GM23248 (cell line): ENCODE data around the gene MIS12. TPM values are rescaled to one million over a fixed set of nuclear protein-coding genes. Genes with fewer than 3 reads are reported as not detected.

ENCODE experiments used
- DNase-seq: peaks from one replicate; pipeline ENCODE4 v3.0.0-alpha.2; 2015
- H2AFZ ChIP-seq: fragments of 200-600 bp; sonication (generic); 2 replicates; pipeline ENCODE4 v1.6.1; 2016; ENCODE audit warnings: antibody characterized with exemption
- H3F3A ChIP-seq: fragments of 200-600 bp; sonication (generic); 2 replicates; pipeline ENCODE4 v1.6.1; 2016; ENCODE audit warnings: mild to moderate bottlenecking, antibody characterized with exemption, mixed run types; ENCODE audit not compliant: insufficient read depth
- H3K27ac ChIP-seq: fragments of 200-600 bp; sonication (generic); 2 replicates; pipeline ENCODE4 v1.5.1; 2016; ENCODE audit warnings: mild to moderate bottlenecking
- H3K27me3 ChIP-seq: fragments of 200-600 bp; sonication (generic); replicated peaks from 2 replicates; pipeline ENCODE4 v1.6.1; 2016; ENCODE audit warnings: mild to moderate bottlenecking; ENCODE audit not compliant: insufficient read depth
- H3K36me3 ChIP-seq: fragments of 200-600 bp; sonication (generic); 2 replicates; pipeline ENCODE4 v1.6.1; 2016; ENCODE audit warnings: low read depth, mild to moderate bottlenecking
- H3K4me1 ChIP-seq: fragments of 200-600 bp; sonication (generic); 2 replicates; pipeline ENCODE4 v1.6.1; 2016; ENCODE audit warnings: mild to moderate bottlenecking; ENCODE audit not compliant: insufficient read depth
- H3K4me2 ChIP-seq: fragments of 200-600 bp; sonication (generic); one replicate; pipeline ENCODE4 v1.6.1; 2016; ENCODE audit warnings: mild to moderate bottlenecking; ENCODE audit not compliant: unreplicated experiment
- H3K4me3 ChIP-seq: fragments of 200-600 bp; sonication (generic); 2 replicates; pipeline ENCODE4 v1.5.1; 2016; ENCODE audit warnings: mild to moderate bottlenecking
- H3K79me2 ChIP-seq: fragments of 200-600 bp; sonication (generic); 2 replicates; pipeline ENCODE4 v1.6.1; 2016; ENCODE audit warnings: mild to moderate bottlenecking; ENCODE audit not compliant: insufficient read depth
- H3K9ac ChIP-seq: fragments of 200-600 bp; sonication (generic); 2 replicates; pipeline ENCODE4 v1.6.1; 2016; ENCODE audit warnings: mild to moderate bottlenecking
- H3K9me2 ChIP-seq: fragments of 200-600 bp; sonication (generic); 2 replicates; pipeline ENCODE4 v1.6.1; 2016; ENCODE audit warnings: mixed run types, mild to moderate bottlenecking, moderate library complexity; ENCODE audit not compliant: insufficient read depth
- H3K9me3 ChIP-seq: fragments of 200-600 bp; sonication (generic); one replicate; pipeline ENCODE4 v1.6.1; 2017; ENCODE audit warnings: low read depth
- H4K20me1 ChIP-seq: fragments of 200-600 bp; sonication (generic); 2 replicates; pipeline ENCODE4 v1.6.0; 2016; ENCODE audit not compliant: insufficient read depth
- EZH2 ChIP-seq: fragments of 200-600 bp; sonication (generic); IDR thresholded peaks from 2 replicates; pipeline ENCODE4 v1.6.1; 2018; ENCODE audit warnings: antibody characterized with exemption, mild to moderate bottlenecking; ENCODE audit not compliant: insufficient read depth, poor library complexity, severe bottlenecking
- EZH2phosphoT487 ChIP-seq: fragments of 200-600 bp; sonication (generic); IDR thresholded peaks from 2 replicates; pipeline ENCODE4 v1.6.1; 2018; ENCODE audit warnings: antibody characterized with exemption, moderate library complexity, mild to moderate bottlenecking, low read depth; ENCODE audit not compliant: insufficient read depth
- WGBS, 2 experiments: methylation state at CpG; one replicate each; pipeline ENCODE4 v1.1.6; 2015 to 2017; ENCODE audit warnings: low lambda C conversion rate in 2 of 2, low coverage in 1 of 2; ENCODE audit errors: missing lambda C conversion rate in 2 of 2; 5-methylcytosine and 5-hydroxymethylcytosine counted together
- in situ Hi-C: fragments of 300-500 bp; cut with MboI; formaldehyde crosslinking; loops from 2 replicates; pipeline ENCODE4 v1.15.0; 2020
- polyA plus RNA-seq: library from polyadenylated mRNA; unstranded; fragments of >200 nt; fragmentation: Nextera tagmentation; extraction: Ambion mirVana; gene quantifications from 2 replicates; pipeline ENCODE4 v1.2.1, GENCODE V29; 2016
- total RNA-seq: library from RNA; depleted of rRNA; stranded (reverse); fragments of >200 nt; shearing (Covaris generic); gene quantifications from 2 replicates; pipeline ENCODE4 v1.2.3, GENCODE V29; 2014

The MIS12 gene
- total and polyA plus RNA-seq, 2 experiments from 2014 or later = 12.9 to 13.4 TPM

DNA sequence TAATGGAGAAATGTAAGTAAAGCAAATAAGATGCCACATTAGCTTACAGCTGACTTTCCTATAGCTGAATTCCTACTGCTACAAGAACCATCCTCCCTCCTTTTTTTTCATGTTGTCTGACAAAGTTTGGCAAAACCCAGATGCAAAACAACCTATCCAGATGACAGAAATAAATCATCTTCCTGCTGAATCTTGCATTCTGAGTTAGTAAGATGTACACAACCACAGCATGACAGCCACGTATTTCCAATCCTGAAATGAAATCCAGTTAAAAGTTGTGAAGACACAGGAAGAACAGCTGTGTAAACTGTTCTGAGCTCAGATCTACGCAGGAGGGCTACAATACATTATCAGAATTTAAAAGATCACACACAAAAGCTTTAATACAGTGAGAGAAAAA, 12.5 kb upstream of the MIS12 start:
- peaks cover 45% of the 10 kb centered on the region for H3F3A ChIP-seq
- no peak overlapping the region for H3K9ac ChIP-seq
- H2AFZ ChIP-seq = no peak overlapping the region
- peaks cover 39% of the 10 kb centered on the region for H3K36me3 ChIP-seq
- in situ Hi-C loops = loop anchor here (25.0 kb wide), 2 partner anchors 88 to 963 kb away; partner anchors contain the start of genes AIPL1 and PIMREG
- H4K20me1 ChIP-seq = no peaks in the 10 kb centered on the region
- no peak for DNase-seq
- H3K4me3 ChIP-seq = no peak overlapping the region
- H3K4me2 ChIP-seq = no peak overlapping the region
- 100% methylated on average over 2 of the region's 2 CpGs for WGBS, 2 experiments
- H3K79me2 ChIP-seq = peaks cover 30% of the 10 kb centered on the region
- H3K4me1 ChIP-seq = no peaks in the 10 kb centered on the region
- no peaks in the 10 kb centered on the region for H3K9me3 ChIP-seq
- no peak for TF ChIP-seq EZH2phosphoT487
- no peak for TF ChIP-seq EZH2
- H3K9me2 ChIP-seq = no peaks in the 10 kb centered on the region
- no peak overlapping the region for H3K27ac ChIP-seq
- no peaks in the 10 kb centered on the region for H3K27me3 ChIP-seq

DNA sequence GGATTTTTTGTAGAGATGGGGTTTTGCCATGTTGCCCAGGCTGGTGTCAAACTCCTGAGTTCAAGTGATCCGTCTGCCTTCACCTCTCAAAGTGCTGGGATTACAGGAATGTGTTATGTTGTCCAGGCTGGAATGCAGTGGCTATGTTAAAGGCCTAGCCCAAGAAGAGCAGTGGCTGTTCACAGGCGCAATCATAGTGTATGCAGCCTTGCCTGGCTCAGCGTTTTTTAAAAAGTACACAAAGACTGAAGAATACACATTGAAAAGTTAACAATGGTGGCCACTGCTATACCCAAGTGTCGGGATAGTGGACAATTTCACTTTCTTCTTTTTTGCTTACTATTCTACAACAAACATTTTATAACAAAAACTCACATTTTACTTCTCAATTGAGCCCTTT, 7.4 kb upstream of the MIS12 start:
- Histone ChIP-seq H3K27ac (no peak overlapping the region), H3F3A (peaks cover 4% of the 10 kb centered on the region; the same call in 1 of the 2 replicates), H3K9me2 (no peaks in the 10 kb centered on the region), H3K9me3 (no peaks in the 10 kb centered on the region), H3K27me3 (no peaks in the 10 kb centered on the region), H3K79me2 (peaks cover 81% of the 10 kb centered on the region), H3K36me3 (peaks cover 76% of the 10 kb centered on the region), H3K4me1 (no peaks in the 10 kb centered on the region), H3K9ac (no peak overlapping the region), H4K20me1 (no peaks in the 10 kb centered on the region), H2AFZ (no peak overlapping the region), H3K4me3 (no peak overlapping the region), H3K4me2 (no peak overlapping the region)
- in situ Hi-C loops = no loop called here
- 94 to 97% methylated on average over 4 of the region's 4 CpGs for WGBS, 2 experiments
- no peak for TF ChIP-seq EZH2
- no peak for DNase-seq

DNA sequence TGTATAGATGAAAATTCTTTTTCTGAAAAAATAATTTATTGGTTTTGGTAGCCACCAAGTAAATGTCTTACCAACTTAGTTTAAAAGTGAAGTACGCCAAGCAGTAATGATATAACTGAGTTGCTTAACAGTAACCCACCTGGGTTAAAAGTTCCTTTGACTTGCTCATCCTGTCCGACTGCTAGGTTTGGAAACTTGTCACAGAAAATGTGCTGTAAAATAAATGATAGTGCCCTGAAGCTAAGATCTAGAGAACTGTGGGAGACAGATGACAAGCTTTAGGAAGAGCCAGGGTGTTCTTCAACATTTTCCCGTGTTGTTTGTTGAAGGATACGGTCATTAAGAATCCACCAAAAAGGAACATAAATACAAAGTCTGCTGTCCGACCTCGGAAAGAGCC, 5.4 kb upstream of the MIS12 start:
- H3K27me3 ChIP-seq = no peaks in the 10 kb centered on the region
- H3K27ac ChIP-seq = no peak overlapping the region
- no peak overlapping the region for H3K9ac ChIP-seq
- no peak for DNase-seq
- TF ChIP-seq EZH2phosphoT487 (no peak), EZH2 (no peak)
- no peaks in the 10 kb centered on the region for H3K9me3 ChIP-seq
- in situ Hi-C loops = no loop called here
- WGBS, 2 experiments = 84 to 85% methylated on average over 6 of the region's 6 CpGs
- H4K20me1 ChIP-seq = no peaks in the 10 kb centered on the region
- H3K9me2 ChIP-seq = no peaks in the 10 kb centered on the region
- H3K4me2 ChIP-seq = no peak overlapping the region
- peaks cover 11% of the 10 kb centered on the region; the same call in 1 of the 2 replicates for H3K4me1 ChIP-seq
- peaks cover 100% of the 10 kb centered on the region for H3K79me2 ChIP-seq
- no peaks in the 10 kb centered on the region for H3F3A ChIP-seq
- H2AFZ ChIP-seq = no peak overlapping the region
- peaks cover 67% of the 10 kb centered on the region for H3K36me3 ChIP-seq
- no peak overlapping the region for H3K4me3 ChIP-seq

DNA sequence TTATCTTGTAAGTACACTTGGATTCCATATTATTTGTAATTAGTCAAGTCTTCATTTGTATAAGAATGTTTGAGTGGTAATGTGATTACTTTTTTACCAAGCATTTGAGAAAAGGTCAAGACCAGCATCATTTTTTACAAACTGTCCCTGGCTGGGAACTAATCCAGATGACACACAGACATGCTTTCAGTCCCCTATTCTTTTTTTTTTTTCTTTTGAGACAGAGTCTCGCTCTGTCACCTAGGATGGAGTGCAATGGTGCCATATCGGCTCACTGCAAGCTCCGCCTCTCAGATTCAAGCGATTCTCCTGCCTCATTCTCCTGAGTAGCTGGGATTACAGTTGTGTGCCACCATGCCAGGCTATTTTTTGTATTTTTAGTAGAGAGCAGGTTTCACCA, 4.9 kb upstream of the MIS12 start:
- Histone ChIP-seq H3K79me2 (peaks cover 95% of the 10 kb centered on the region), H3K4me3 (no peak overlapping the region)
- in situ Hi-C loops = no loop called here

More for the DNA sequence above, 4.9 kb upstream of the MIS12 start:
- H3K4me2 ChIP-seq = no peak overlapping the region
- H3K9me2 ChIP-seq = no peaks in the 10 kb centered on the region
- no peaks in the 10 kb centered on the region for H3K9me3 ChIP-seq
- 88 to 92% methylated on average over 4 of the region's 4 CpGs for WGBS, 2 experiments
- no peak overlapping the region for H3K27ac ChIP-seq
- H2AFZ ChIP-seq = no peak overlapping the region
- no peak for DNase-seq
- no peaks in the 10 kb centered on the region for H4K20me1 ChIP-seq
- peaks cover 63% of the 10 kb centered on the region for H3K36me3 ChIP-seq
- no peak overlapping the region for H3K9ac ChIP-seq
- no peak for TF ChIP-seq EZH2
- TF ChIP-seq EZH2phosphoT487 = no peak
- peaks cover 11% of the 10 kb centered on the region; the same call in 1 of the 2 replicates for H3K4me1 ChIP-seq
- no peaks in the 10 kb centered on the region for H3K27me3 ChIP-seq
- H3F3A ChIP-seq = no peaks in the 10 kb centered on the region
